K562 (cell line): ENCODE data around the gene XKRX.

Experiments used
- BRF2 ChIP-seq: IDR thresholded peaks from 3 replicates; pipeline ENCODE4 v1.6.1; 2011; ENCODE audit warnings: borderline replicate concordance, mild to moderate bottlenecking; ENCODE audit not compliant: insufficient read length, insufficient read depth
- E2F4 ChIP-seq: sonication (generic); formaldehyde crosslinking; IDR thresholded peaks from 2 replicates; pipeline ENCODE4 v1.8.0; 2022; ENCODE audit warnings: mild to moderate bottlenecking, low read depth, missing genetic modification reagents
- HOMEZ ChIP-seq: fragments of 250-450 bp; sonication (Bioruptor Pico); IDR thresholded peaks from 2 replicates; pipeline ENCODE4 v1.4.0; 2020; ENCODE audit warnings: mild to moderate bottlenecking, moderate library complexity
- L3MBTL2 ChIP-seq: fragments of 450-650 bp; IDR thresholded peaks from 2 replicates; pipeline ENCODE4 v1.6.1; 2016; ENCODE audit warnings: mild to moderate bottlenecking, moderate library complexity
- LARP7 ChIP-seq: fragments of 450-650 bp; IDR thresholded peaks from 2 replicates; pipeline ENCODE4 v1.6.1; 2016
- MYNN ChIP-seq, 2 experiments: sonication (generic); formaldehyde crosslinking in 1 of 2; IDR thresholded peaks; 2 replicates each; pipeline versions ENCODE4 v1.5.0 to v1.6.1; 2016 to 2020; ENCODE audit warnings: antibody characterized with exemption in 1 of 2, missing genetic modification reagents in 1 of 2
- NONO ChIP-seq, 2 experiments: fragments of 200-400 bp in 1 of 2; fragments of 450-650 bp in 1 of 2; formaldehyde crosslinking in 1 of 2; IDR thresholded peaks; 2 replicates each; pipeline ENCODE4 v1.6.1; 2017; ENCODE audit warnings: low read depth in 2 of 2, mild to moderate bottlenecking in 2 of 2, moderate library complexity in 2 of 2, low read length in 1 of 2
- POU5F1 ChIP-seq: fragments of 150-350 bp; IDR thresholded peaks from 2 replicates; pipeline ENCODE4 v1.6.1; 2014; ENCODE audit warnings: borderline replicate concordance, low read length, low read depth, mild to moderate bottlenecking; ENCODE audit not compliant: partially characterized antibody
- REST ChIP-seq, 2 experiments: fragments of 450-650 bp; formaldehyde crosslinking in 1 of 2; IDR thresholded peaks; 2 replicates each; pipeline versions ENCODE4 v1.4.0 to v1.6.1; 2014 to 2020; ENCODE audit warnings: mild to moderate bottlenecking in 2 of 2, borderline replicate concordance in 1 of 2, low read depth in 1 of 2
- SIN3A ChIP-seq, 2 experiments: fragments of 150-350 bp in 1 of 2; IDR thresholded peaks; 2 replicates each; pipeline ENCODE4 v1.6.1; 2011 to 2016; ENCODE audit warnings: borderline replicate concordance in 2 of 2, low read depth in 2 of 2, low read length in 2 of 2, mild to moderate bottlenecking in 2 of 2, moderate library complexity in 2 of 2; ENCODE audit not compliant: control insufficient read depth in 1 of 2
- SUPT5H ChIP-seq: fragments of 450-650 bp; IDR thresholded peaks from 2 replicates; pipeline ENCODE4 v1.6.1; 2016
- ZSCAN29 ChIP-seq: fragments of 450-650 bp; IDR thresholded peaks from 2 replicates; pipeline ENCODE4 v1.6.1; 2017

- TF ChIP-seq POU5F1 (no peak), REST (IDR thresholded peaks at IDR 0.05; ENCODE audit: borderline replicate concordance) (no peak), REST (CRISPR knock-in tag; IDR thresholded peaks at IDR 0.05; ENCODE audit: low read depth) (no peak), E2F4 (CRISPR knock-in tag) (no peak), MYNN (IDR thresholded peaks at IDR 0.05) (no peak), MYNN (CRISPR knock-in tag; IDR thresholded peaks at IDR 0.05) (no peak), SUPT5H (no peak), L3MBTL2 (no peak), ZSCAN29 (no peak), BRF2 (no peak), LARP7 (no peak), SIN3A (IDR thresholded peaks at IDR 0.05; ENCODE audit: borderline replicate concordance in 2 of 2, control insufficient read depth in 1 of 2, low read depth in 2 of 2, low read length in 2 of 2) (no peak), NONO (IDR thresholded peaks at IDR 0.05; ENCODE audit: low read depth in 2 of 2, low read length in 1 of 2) (no peak), HOMEZ (no peak)
These were observed 35.6 kb upstream of the XKRX start for GRCh38 chrX:100964362-100964761.
